Amniotic stem cell (primary cell): ENCODE measurements around the gene CFAP58.

Source experiments
- DNase-seq: peaks from one replicate; lab custom pipeline; 2025; lab: John Stamatoyannopoulos, UW

CFAP58 gene

DNA sequence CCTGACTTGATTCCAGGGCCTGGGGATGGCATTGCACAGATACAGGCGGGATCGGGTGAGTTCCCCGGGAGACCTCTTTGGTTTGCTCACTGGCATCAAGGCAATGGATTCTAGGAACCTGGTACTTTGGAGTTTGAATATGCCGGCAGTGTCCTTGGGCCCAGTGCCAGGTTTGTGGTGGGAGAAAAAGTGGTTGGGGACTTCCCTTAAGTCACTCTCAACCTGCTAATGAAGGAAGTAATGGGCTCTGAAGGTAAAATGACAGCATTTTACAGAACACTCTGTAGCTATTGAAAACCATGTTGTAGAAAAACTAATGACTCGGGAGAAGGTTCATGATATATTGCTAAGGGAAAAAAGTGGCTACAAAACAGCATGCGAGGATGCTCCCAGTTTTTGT lies 129.9 kb downstream of the CFAP58 start:
- no peak for DNase-seq

DNA sequence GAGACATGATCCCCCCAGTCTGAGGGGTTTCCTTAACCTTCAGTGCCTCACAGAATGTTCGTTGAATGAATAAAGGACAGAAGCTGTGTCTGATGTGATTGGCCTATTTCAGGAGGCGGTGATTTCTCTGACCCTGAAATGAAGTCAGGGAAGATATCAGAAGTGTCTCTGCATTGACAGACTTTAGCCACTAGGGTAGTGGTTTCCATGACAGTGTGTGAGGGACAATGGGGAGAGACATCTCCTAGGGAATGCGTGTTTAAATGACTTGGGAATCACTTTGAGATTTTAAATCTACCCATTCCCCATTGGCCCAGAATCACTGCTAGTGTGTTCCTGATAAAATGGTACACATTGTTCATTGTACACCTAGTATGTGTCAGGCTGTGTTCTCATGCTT lies 132.0 kb downstream of the CFAP58 start:
- no peak for DNase-seq

DNA sequence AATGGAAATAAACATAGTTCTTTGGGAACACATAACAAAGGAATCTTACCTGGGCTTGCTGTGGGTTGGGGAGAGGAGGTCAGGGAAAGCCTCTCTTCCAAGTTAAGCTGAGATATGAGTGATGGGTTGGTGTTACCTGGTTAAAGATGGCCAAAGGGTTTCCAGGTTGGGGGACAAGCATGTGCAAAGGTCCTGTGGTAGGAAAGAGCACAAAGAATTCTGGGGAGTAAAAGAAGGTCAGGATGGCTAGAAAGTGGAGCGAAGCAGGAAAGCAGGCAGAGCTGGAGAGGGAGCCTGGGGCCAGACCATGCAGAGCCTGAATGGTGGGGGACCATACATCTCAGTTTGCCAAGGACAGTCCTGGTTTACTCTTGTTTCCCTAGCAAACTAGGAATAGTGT lies 133.2 kb downstream of the CFAP58 start:
- no peak for DNase-seq

DNA sequence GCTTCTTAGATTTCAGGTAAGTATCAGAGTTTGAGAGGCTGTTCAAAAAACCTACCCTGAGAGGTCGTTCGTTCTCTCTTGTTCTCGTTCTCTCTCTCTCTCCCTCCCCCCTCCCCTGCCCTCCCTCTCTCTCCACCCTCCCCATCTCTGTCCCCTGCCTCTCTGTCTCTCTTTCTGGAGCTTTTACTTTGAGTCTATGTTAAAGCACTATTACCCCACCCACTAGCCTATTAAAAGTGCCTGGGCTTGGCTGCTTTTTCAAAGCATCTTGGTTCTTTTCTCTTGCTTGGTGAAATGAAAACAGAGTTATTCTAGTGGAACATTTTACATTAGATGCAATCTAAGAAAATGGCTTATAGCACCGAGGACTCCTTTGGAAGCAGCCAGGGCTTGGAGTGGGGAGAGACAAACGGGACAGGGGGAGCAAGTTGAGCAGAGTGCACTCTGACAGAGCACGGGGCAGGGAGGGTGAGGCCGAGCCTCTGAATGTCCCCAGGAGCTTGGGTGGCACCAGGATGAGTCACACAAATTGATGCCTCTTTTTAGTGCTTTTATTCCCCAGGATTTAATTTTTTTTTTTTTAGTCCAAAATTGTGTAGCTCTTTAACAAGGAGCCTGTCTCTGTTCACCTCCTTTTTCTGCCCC lies 134.3 kb downstream of the CFAP58 start:
- DNase-seq: no peak

DNA sequence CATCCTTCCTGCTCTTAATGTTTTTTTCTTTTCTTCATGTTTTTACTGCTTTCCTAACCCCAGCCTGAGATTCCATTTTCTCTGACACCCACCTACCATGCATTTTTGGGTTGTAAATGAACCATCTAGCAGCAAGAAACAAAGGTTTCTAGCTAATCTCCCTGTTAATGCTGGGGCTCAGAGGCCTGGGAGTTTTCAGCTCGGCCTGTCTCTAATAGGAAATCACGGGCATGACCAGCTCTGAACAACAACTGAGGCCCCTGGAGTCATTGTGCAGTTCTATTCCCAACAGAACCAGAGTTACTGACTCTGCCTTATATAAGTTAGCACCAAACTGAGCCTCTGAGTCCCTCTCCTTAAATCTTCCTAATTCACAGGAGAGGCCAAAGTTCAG lies 134.8 kb downstream of the CFAP58 start:
- DNase-seq: no peak

DNA sequence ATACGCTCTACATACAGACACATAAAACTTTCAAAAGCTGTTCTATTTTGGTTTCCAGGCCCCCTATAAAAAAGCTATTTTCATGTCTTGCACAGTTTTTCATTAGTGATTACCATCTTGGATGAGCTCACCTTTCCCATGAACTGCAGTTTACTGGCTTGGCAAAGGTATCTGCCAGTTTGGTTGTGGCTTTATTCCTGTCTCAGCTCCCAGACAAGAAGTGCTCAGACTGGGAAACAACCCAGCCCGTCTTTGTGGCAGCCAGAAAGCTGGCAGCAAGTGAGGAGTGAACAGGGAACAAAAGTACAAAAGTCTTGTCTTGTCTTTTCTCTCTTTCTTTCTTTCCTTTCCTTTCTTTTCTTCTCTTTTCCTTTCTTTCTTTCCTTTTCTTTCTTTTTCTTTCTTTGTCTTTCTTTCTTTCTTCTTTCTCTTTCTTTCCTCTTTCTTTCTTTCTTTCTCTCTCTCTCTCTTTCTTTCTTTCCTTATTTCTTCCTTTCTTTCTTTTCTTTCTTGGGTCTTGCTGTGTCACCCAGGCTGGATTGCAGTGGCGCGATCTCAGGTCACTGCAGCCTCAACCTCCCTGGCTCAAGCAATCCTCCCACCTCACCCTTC lies 138.8 kb downstream of the CFAP58 start:
- no peak for DNase-seq

DNA sequence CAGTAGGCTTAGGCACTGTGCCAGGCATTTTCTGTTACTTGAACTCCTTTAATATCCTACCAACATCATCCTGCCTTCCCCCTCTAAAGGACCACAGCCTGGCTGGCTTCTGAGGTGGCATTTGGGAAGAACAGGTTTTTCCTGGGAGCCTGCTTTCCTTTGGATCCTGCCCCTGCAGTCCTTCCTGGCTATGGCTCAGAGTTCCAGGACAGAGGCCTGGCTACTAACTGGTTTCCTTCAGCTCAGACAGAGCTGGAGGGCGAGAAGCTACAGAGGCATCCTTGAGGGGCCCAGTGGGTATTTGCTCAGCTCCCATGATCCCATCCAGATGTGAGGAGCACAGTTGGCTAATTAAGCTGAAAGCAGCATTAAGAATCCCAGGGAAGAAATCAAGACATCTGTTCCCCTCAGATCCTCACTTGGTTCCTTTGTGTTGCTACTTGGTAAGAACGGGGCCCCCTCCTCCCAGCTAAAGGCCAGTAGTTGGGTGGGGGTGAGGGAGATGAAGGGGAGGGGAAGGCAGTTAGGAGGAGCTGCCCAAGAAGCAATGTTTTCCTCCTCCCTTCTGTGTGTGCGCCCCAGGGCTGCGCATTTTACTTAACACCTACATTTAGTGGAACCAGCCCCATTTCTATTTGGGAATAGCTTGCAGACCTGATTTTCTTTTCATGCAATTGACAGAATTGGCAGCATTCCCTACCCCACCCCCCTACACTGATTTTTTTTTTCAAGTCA lies 144.9 kb downstream of the CFAP58 start:
- DNase-seq: no peak

DNA sequence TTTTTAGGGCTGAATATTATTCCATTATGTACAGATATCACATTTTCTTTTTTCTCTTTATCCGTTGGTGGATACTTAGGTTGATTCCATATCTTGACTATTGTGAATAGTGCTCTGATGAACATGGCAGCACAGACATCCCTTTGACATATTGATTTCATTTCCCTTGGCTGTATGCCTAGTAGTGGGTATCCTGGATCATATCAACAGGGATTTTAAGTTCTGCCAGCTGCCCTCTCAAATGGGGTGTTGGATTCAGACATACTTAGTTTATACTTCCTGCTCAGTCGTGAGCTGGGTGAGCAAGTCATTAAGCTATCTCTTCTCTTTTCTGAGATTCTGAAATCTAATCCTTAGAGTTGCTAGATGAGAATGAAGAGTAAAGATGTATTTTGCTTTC lies 147.8 kb downstream of the CFAP58 start:
- no peak for DNase-seq

DNA sequence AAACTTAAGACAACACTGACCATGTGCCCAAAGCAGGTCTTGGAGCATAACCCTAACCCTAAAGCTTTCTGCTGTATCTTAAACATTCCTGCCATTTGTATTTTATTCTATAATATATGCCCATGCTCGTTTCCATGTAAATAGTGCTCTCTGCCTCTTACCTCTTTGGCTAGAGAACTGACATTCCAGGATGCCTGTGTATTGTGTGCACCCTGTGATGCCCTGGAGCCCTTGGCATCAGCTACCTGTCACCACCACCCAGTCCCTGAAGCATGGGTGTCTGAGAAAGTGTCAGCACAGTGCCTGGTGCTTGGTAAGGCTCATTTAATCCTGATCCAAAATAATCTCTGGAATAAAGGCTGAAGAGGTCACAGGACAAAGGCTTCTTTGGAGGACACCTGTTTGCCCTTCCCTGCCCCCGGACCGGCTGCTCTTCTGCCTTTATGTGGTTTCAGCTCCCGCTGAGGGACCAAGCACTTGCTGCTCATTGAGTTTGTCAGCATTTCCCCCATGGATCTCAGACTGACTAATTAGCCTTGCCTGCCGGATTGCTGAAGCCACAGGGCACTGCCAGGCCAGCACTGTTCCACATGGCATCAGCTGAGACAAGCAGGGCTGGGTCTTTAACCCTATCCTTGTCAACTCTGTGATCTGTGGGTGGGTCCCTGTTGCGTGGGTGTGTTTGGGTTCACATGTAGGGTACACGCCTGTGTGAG lies 148.4 kb downstream of the CFAP58 start:
- DNase-seq: no peak

DNA sequence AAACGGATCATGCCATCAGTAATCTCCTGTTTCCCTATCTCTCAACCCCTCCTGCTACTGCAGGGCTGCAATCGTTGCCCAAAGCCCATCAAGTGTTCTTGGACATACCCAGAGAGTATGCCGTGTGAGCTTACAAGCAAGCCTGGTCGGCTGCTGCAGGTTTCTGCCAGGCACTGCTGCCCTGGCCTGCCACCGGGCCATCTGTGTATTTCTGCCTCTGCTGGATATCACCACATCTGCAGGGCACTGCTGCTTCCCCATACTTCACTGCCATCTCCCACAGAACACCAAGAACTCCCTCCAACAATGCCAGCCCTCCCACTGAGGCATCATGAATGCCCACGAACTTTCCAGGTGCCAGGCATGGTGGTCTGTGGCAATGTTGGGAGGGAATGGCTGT lies 149.3 kb downstream of the CFAP58 start:
- no peak for DNase-seq
